Measurements from ENCODE around the gene ABLIM2. TPM values are rescaled to one million over a fixed set of nuclear protein-coding genes. Genes with fewer than 3 reads are reported as not detected.

The ABLIM2 gene
- total and polyA plus RNA-seq, 2 of the 4 experiments (the other 2 are of a cell fraction), result under 0.01 to 0.10 TPM

GRCh38 chr4:7999279-7999678, 159.3 kb downstream of the ABLIM2 start:
- no TSS peak for BruUV-seq (replicated peaks)

More at GRCh38 chr4:7999279-7999678, 159.3 kb downstream of the ABLIM2 start:
- POLR2A ChIA-PET (ENCODE audit: unreplicated experiment), result no interaction called here
- Histone ChIP-seq H2AK9ac (replicated peaks; ENCODE audit: low read depth, low read length, poor library complexity) (no peak overlapping the region), H3K56ac (ENCODE audit: extremely low read depth, insufficient read depth, low read length) (no peak overlapping the region), H3K4me1 (ENCODE audit: control insufficient read depth, insufficient read depth, low read length) (no peaks in the 10 kb centered on the region), H2BK5ac (ENCODE audit: low read depth, low read length, poor library complexity, severe bottlenecking) (no peak overlapping the region), H3K4me2 (ENCODE audit: low read depth, low read length) (no peak overlapping the region), H4K5ac (ENCODE audit: low read depth, low read length) (no peak overlapping the region), H3K4me3 (ENCODE audit: insufficient read depth, low read depth, low read length) (no peak overlapping the region), H3K9ac (ENCODE audit: low read depth, low read length) (no peak overlapping the region), H3K4ac (ENCODE audit: low read depth, low read length) (no peak overlapping the region), H3K18ac (ENCODE audit: low read depth, low read length) (no peak overlapping the region), H3K9me3 (ENCODE audit: control insufficient read depth, insufficient read depth, low read length) (peaks cover 5% of the 10 kb centered on the region), H3K14ac (replicated peaks; ENCODE audit: low read depth, low read length) (no peak overlapping the region), H4K20me1 (ENCODE audit: insufficient read depth, low read length) (no peaks in the 10 kb centered on the region), H3K23ac (ENCODE audit: low read depth, low read length) (no peak overlapping the region), H2AFZ (replicated peaks; ENCODE audit: low read length, poor library complexity) (no peak overlapping the region), H3K27me3 (ENCODE audit: control insufficient read depth, insufficient read depth, low read length) (peaks cover 61% of the 10 kb centered on the region), H4K8ac (ENCODE audit: low read depth in 2 of 2, low read length in 2 of 2) (no peak overlapping the region), H3K9me1 (ENCODE audit: insufficient read depth, low read length) (no peaks in the 10 kb centered on the region), H3K79me1 (ENCODE audit: low read depth in 1 of 2, low read length in 2 of 2) (no peaks in the 10 kb centered on the region), H3K27ac (ENCODE audit: insufficient read depth, low read length) (no peak overlapping the region), H4K91ac (ENCODE audit: insufficient read depth, low read depth, low read length) (no peak overlapping the region), H2BK15ac (ENCODE audit: low read depth, low read length) (no peak overlapping the region), H2BK20ac (ENCODE audit: low read depth, low read length) (no peak overlapping the region), H3K36me3 (ENCODE audit: control insufficient read depth, insufficient read depth, low read length) (no peaks in the 10 kb centered on the region), H2AK5ac (ENCODE audit: low read depth, low read length) (no peak overlapping the region), H2BK120ac (ENCODE audit: low read depth, low read length) (no peak overlapping the region)
- dilution Hi-C loops (cut with HindIII; ENCODE audit: low sequenced_read_pairs, unreplicated experiment) (no loop called here), in situ Hi-C loops (cut with MboI; ENCODE audit: low sequenced_read_pairs) (no loop called here), intact Hi-C loops (cut with micrococcal nuclease) (no loop called here)
- ATAC-seq (ENCODE audit: low read depth) (no peak), DNase-seq (no peak)
- 75% methylated on average over 5 of the region's 7 CpGs; no CpG with 5 or more reads in 1 of the 2 experiments for WGBS, 2 experiments (ENCODE audit: extremely low coverage in 2 of 2, insufficient read length in 1 of 2)
- TF ChIP-seq NFE2L2 (IDR thresholded peaks at IDR 0.05; ENCODE audit: low read depth, low read length), result no peak
- no peak for TF ChIP-seq RAD21 (IDR thresholded peaks at IDR 0.05; ENCODE audit: low read length)
- TF ChIP-seq CTCF (conservative IDR thresholded peaks at IDR 0.05; ENCODE audit: low read depth, low read length), result no peak
- no peak for TF ChIP-seq RCOR1 (IDR thresholded peaks at IDR 0.05; ENCODE audit: insufficient replicate concordance, low read length)
- no peak for TF ChIP-seq CHD1 (IDR thresholded peaks at IDR 0.05; ENCODE audit: low read depth, low read length)
- TF ChIP-seq POLR2A (IDR thresholded peaks at IDR 0.05; ENCODE audit: low read depth, low read length), result no peak
- TF ChIP-seq USF2 (IDR thresholded peaks at IDR 0.05; ENCODE audit: low read depth, low read length), result no peak
- no peak for TF ChIP-seq MAFK (IDR thresholded peaks at IDR 0.05; ENCODE audit: low read depth, low read length)
- TF ChIP-seq SMC3 (IDR thresholded peaks at IDR 0.05; ENCODE audit: low read depth, low read length), result no peak
- TF ChIP-seq MXI1 (IDR thresholded peaks at IDR 0.05; ENCODE audit: borderline replicate concordance, low read depth, low read length), result no peak
- TF ChIP-seq ELK1 (IDR thresholded peaks at IDR 0.05; ENCODE audit: borderline replicate concordance, low read depth, low read length), result no peak
- no peak for TF ChIP-seq FOS (IDR thresholded peaks at IDR 0.05; ENCODE audit: low read depth, low read length)
- no peak for TF ChIP-seq MAZ (IDR thresholded peaks at IDR 0.05; ENCODE audit: borderline replicate concordance, low read depth, low read length)
- TF ChIP-seq RFX5 (IDR thresholded peaks at IDR 0.05; ENCODE audit: low read depth, low read length), result no peak
- TF ChIP-seq CEBPB (IDR thresholded peaks at IDR 0.05; ENCODE audit: low read depth, low read length), result no peak
- CTCF ChIA-PET, result no interaction called here
